ENCODE data around the gene UROC1.

DNA sequence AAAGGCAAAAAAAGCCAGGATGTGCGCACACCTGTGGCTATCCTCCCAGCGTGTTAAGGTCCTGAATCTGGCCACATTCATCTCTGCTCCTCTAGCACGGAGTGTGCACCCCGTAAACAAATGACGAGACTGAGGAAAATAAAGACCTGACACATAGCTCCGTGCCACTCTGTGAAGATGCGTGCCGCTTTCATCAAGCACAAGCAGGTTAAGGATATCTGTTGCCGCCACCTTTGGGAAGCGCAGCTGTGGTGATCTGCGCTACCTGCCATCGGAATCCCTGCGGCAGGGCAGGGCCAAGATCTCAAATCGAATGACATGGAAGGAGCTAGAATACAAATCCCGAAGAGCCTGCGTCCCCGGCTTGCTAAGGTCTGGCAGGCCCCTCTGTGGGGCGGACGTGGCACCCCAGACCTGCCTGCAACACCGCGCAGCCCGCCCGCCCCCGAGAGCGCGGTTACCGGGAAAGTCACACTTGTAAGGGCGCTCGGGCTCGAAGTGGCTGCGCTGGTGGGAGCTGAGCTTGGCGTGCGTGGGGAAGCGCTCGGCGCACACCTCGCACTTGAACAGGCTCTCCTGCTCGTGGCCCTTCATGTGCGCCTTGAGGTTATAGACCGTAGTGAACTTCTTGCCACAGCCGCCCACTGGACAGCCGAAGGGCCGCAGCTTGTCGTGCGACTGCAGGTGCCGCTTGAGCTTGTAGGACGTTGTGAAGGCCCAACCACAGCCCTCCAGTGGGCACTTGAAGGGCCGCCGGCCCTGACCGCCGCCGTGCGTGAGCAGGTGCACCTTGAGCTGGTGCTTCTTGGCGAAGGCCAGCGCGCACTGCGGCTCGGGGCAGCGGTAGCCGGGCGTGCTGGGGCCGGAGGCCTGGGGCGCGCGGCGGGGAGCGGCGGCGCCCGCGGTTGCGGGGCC is 42.8 kb downstream of the UROC1 start:
- no peak for TF ChIP-seq ZNF384 (IDR thresholded peaks at IDR 0.05)
- no peak for TF ChIP-seq FOXA1 (IDR thresholded peaks at IDR 0.05)
- TF ChIP-seq SUZ12 (IDR thresholded peaks at IDR 0.05), result no peak
- TF ChIP-seq NFRKB (IDR thresholded peaks at IDR 0.05), result no peak
- TF ChIP-seq SP1 (IDR thresholded peaks at IDR 0.05), result no peak
- no peak for TF ChIP-seq FOXK2 (IDR thresholded peaks at IDR 0.05)
- TF ChIP-seq CTBP1 (IDR thresholded peaks at IDR 0.05; ENCODE audit: borderline replicate concordance), result no peak
- 0 out of 2 replicates have a peak, but pooled peaks have one; percentile 17 for TF ChIP-seq L3MBTL2 (conservative IDR thresholded peaks at IDR 0.05)
- TF ChIP-seq HDGF (IDR thresholded peaks at IDR 0.05; ENCODE audit: borderline replicate concordance), result no peak
